Activated T-cell treated with anti-CD3 and anti-CD28 coated beads, Interleukin-2, amount 50 U/mL, for 72 hours (primary cell): ENCODE data around the gene TRAPPC8. TPM values are rescaled to one million over a fixed set of nuclear protein-coding genes. Genes with fewer than 3 reads are reported as not detected.
"Not testable (repeated sequence)": the region's sequence is repeated elsewhere in the genome, so short reads cannot be mapped to it uniquely, and the experiment has no call there.

Experiments used
- ATAC-seq, 2 donors: fragments of 150-1000 bp; cut with Tn5 transposase; replicated peaks in 1 of 2; 2 replicates each; pipeline ENCODE4 v1.10.0; 2021; ENCODE audit warnings: moderate library complexity in 2 of 2, mild to moderate bottlenecking in 1 of 2
- DNase-seq, 2 donors: peaks; one replicate each; pipeline ENCODE4 v3.0.0; 2021 to 2022; ENCODE audit warnings: mixed read lengths in 1 of 2
- H3K27ac Mint-ChIP-seq: one replicate; pipeline ENCODE4 v1.8.0; 2022; ENCODE audit warnings: mild to moderate bottlenecking, moderate library complexity, mixed read lengths
- H3K27me3 Mint-ChIP-seq: one replicate; pipeline ENCODE4 v1.8.0; 2022; ENCODE audit warnings: low read depth, mixed read lengths
- H3K36me3 Mint-ChIP-seq, 2 donors: one replicate each; pipeline ENCODE4 v1.8.0; 2022; ENCODE audit warnings: mixed read lengths in 2 of 2, mild to moderate bottlenecking in 1 of 2; ENCODE audit not compliant: insufficient read depth in 2 of 2
- H3K4me1 Mint-ChIP-seq: one replicate; pipeline ENCODE4 v1.8.0; 2022; ENCODE audit warnings: low read depth, mixed read lengths
- H3K4me3 Mint-ChIP-seq, 2 donors: one replicate each; pipeline ENCODE4 v1.8.0; 2022; ENCODE audit warnings: mild to moderate bottlenecking in 2 of 2, mixed read lengths in 2 of 2, moderate library complexity in 2 of 2
- H3K9me3 Mint-ChIP-seq, 2 donors: one replicate each; pipeline ENCODE4 v1.8.0; 2022; ENCODE audit warnings: mixed read lengths in 2 of 2
- total RNA-seq, 2 donors: library from RNA; stranded (reverse); gene quantifications; one replicate each; pipeline ENCODE4 v1.2.3, GENCODE V29; 2022

The TRAPPC8 gene
- total RNA-seq, 2 donors from 2014 or later = 39.1 to 40.9 TPM

DNA sequence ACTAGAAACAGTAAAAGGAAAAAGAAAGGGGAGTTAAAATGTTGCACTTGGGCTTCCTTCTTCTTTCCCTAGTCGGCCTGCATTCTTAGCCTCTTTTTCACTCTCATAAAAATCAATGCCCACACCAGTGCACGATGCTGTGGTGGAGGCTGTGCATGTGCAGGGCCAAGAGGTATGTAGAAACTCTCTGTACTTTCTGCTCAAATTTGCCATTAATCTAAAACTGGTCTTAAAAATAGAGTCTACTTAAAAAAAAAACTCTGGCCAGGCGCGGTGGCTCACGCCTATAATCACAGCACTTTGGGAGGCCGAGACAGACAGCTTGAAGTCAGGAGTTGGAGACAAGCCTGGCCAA lies 11.1 kb downstream of the TRAPPC8 start:
- no peak for DNase-seq
- ATAC-seq = no peak
- Mint-ChIP-seq H3K4me1 (no peaks in the 10 kb centered on the region), H3K9me3 (no peaks in the 10 kb centered on the region), H3K4me3 (no peak overlapping the region), H3K36me3 (peaks cover 2 to 6% of the 10 kb centered on the region in 2 donors), H3K27me3 (no peaks in the 10 kb centered on the region), H3K27ac (no peak overlapping the region)

DNA sequence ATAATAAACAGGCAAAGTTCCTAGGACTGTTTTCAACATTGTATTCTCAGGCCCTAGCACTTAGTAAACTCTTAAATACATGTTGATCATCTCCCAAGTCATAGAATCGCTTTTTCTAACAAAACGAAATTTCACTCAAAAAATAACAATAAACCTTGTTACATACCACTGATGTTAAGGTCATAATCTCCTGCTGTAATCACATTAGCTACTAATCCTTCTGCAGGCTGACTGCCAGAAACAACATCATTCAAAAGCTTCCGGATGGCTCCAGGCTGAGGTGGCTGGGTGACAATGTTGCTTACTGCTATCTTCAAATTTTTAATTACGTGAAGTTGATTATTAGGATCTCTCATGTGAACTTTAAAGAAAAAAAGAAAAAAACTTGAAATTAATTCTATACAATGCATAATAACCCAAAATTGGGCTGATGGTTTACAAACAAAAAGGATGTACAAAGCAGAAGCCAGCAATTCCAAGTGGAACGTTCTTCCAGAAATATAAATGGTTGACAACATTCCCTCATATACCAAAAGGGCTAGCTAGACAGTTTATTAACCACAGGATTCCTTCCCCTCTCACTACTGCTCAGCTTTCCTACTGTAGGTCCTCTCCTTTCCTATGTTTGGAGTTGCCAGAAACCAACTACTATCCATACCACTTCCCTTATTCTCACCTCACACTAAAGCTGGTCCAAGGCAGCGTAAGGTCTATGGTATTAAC lies 11.6 kb downstream of the TRAPPC8 start:
- Mint-ChIP-seq H3K4me1 (peaks cover 5% of the 10 kb centered on the region), H3K27ac (no peak overlapping the region), H3K36me3 (peaks cover 2 to 11% of the 10 kb centered on the region in 2 donors), H3K27me3 (no peaks in the 10 kb centered on the region), H3K9me3 (no peaks in the 10 kb centered on the region), H3K4me3 (no peak overlapping the region)
- ATAC-seq = no peak
- DNase-seq = no peak

DNA sequence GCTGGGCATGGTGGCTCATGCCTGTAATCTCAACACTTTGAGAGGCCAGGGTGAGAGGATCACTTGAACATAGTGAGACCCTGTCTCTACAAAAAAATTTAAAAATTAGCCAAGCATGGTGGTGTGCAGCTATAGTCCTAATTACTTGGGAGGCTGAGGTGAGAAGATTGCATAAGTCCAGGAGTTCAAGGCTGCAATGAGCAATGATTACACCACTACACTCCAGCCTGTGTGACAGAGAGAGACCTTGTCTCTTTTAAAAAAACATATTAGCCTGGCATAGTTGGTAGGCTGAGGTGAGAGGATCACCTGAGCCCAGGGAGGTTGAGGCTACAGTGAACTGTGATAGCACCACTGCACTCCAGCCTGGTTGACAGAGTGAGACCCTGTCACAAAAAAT lies 13.7 kb downstream of the TRAPPC8 start:
- no peak overlapping the region for H3K4me3 Mint-ChIP-seq
- ATAC-seq (no peak), DNase-seq (no peak)
- H3K9me3 Mint-ChIP-seq = no peaks in the 10 kb centered on the region
- H3K36me3 Mint-ChIP-seq = peaks cover 2 to 22% of the 10 kb centered on the region in 2 donors
- no peak overlapping the region for H3K27ac Mint-ChIP-seq
- peaks cover 10% of the 10 kb centered on the region for H3K4me1 Mint-ChIP-seq
- no peaks in the 10 kb centered on the region for H3K27me3 Mint-ChIP-seq

DNA sequence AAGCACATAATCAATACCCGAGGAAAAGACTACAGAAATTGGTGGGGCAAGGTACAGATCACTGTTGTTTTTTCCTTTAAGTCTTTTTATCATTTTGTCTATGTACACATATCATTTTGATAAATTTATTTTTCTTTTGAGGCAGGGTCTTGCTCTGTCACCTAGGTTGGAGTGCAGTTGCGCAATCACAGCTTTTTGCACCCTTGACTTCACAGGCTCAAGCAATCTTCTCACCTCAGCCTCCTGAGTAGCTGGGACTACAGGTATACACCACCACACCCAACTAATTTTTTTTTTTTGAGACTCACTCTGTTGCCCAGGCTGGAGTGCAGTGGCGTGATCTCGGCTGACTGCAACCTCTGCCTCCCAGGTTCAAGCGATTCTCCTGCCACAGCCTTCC lies 15.9 kb downstream of the TRAPPC8 start:
- Mint-ChIP-seq H3K36me3 (peaks cover 2 to 24% of the 10 kb centered on the region in 2 donors), H3K4me1 (peaks cover 10% of the 10 kb centered on the region)
- DNase-seq, H3K27ac Mint-ChIP-seq, H3K4me3 Mint-ChIP-seq, ATAC-seq, H3K9me3 Mint-ChIP-seq, H3K27me3 Mint-ChIP-seq: not testable (repeated sequence)

DNA sequence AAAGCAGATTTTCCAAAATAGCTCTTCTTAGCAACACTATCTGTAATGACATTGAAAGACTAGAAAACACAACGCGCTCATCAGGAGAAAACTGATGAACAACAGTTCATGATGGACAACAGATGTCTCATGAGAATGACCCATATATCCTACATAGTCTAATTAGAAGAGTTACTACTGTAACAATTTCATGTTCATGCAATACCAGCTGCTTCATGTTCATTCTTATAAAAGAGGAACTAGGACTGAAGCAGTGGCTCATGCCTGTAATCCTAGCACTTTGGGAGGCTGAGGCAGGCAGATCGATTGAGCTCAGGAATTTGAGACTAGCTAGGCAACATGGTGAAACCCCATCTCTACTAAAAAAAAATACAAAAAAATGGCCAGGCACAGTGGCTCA lies 22.7 kb downstream of the TRAPPC8 start:
- Mint-ChIP-seq H3K9me3 (no peaks in the 10 kb centered on the region), H3K36me3 (peaks cover 0 to 25% of the 10 kb centered on the region in 2 donors), H3K4me1 (no peaks in the 10 kb centered on the region), H3K27ac (no peak overlapping the region), H3K27me3 (no peaks in the 10 kb centered on the region), H3K4me3 (no peak overlapping the region)
- ATAC-seq (no peak), DNase-seq (no peak)

DNA sequence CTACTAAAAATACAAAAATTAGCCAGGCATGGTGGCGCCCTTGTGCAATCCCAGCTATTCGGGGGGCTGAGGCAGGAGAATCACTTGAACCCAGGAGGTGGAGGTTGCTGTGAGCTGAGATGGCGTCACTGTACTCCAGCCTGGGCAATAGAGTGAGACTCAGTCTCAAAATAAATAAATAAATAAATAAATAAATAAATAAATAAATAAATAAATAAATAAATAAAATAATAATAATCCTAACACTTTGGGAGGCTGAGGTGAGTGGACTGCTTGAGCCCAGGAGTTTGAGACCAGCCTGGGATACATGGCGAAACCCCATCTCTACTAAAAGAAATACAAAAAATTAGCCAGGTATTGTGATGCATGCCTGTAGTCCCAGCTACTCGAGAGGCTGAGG lies 23.6 kb downstream of the TRAPPC8 start:
- not testable (repeated sequence) for H3K27ac Mint-ChIP-seq, ATAC-seq

DNA sequence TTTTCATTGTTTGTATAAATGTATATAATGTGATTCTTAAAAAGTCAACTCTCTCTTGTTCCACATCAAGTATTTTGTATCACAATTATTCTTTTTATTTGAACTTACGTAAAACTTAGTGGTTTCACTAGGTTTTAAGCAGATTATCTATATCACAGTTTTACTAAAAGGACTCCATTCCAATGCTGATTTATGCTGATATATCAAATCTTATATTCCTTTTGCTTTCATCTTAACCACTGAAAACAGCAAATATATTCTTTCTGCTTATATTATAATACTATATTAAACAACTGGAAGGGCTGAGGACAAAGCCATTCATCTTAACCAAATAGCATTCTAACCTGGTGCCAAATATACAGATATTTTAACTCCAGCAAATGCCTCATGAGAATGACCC lies 24.2 kb downstream of the TRAPPC8 start:
- Mint-ChIP-seq H3K9me3 (no peaks in the 10 kb centered on the region), H3K27ac (no peak overlapping the region), H3K4me3 (no peak overlapping the region), H3K36me3 (peaks cover 0 to 18% of the 10 kb centered on the region in 2 donors), H3K27me3 (no peaks in the 10 kb centered on the region), H3K4me1 (no peaks in the 10 kb centered on the region)
- ATAC-seq (no peak), DNase-seq (no peak)

More for the DNA sequence above, 23.6 kb downstream of the TRAPPC8 start:
- H3K36me3 Mint-ChIP-seq = peaks cover 0 to 18% of the 10 kb centered on the region in 2 donors
- H3K4me3 Mint-ChIP-seq, H3K27me3 Mint-ChIP-seq, DNase-seq, H3K4me1 Mint-ChIP-seq, H3K9me3 Mint-ChIP-seq: not testable (repeated sequence)

DNA sequence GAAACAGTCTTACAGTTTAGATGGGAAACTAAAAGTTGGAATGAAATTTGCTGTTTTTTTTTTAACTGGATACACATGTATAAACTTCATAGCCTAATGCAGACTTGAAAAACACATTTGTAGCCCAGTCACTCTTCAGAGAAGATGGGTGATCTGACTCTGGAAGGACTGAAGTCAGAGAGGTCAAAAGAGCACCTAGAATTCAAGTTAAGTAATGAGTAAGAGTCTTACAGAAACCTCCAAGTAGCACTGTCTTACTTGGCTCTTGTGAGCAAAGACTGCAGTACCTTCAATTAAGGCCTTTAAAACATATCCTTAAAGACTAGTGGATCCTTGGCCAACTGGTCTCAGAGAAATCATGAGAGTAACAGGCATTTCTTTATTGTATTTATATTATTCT lies 41.9 kb downstream of the TRAPPC8 start:
- DNase-seq = no peak
- H3K4me1 Mint-ChIP-seq = no peaks in the 10 kb centered on the region
- H3K4me3 Mint-ChIP-seq = no peak overlapping the region
- H3K36me3 Mint-ChIP-seq = peaks cover 0 to 7% of the 10 kb centered on the region in 2 donors
- H3K27ac Mint-ChIP-seq = peak overlapping the region; percentile 42
- peak in 1 of 2 donors; percentile 66 for ATAC-seq
- H3K27me3 Mint-ChIP-seq = no peaks in the 10 kb centered on the region
- H3K9me3 Mint-ChIP-seq = no peaks in the 10 kb centered on the region

DNA sequence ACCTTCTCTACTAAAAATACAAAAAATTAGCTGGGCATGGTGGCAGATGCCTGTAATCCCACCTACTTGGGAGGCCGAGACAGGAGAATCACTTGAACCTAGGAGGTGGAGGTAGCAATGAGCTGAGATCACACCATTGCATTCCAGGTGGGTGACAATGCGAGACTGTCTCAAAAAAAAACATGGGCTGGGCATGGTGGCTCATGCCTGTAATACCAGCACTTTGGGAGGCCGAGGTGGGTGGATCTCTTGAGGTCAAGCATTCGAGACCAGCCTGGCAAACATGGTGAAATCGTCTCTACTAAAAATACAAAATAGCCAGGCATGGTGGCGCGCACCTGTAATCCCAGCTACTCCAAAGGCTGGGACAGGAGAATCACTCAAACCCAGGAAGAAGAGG lies 43.2 kb downstream of the TRAPPC8 start:
- H3K9me3 Mint-ChIP-seq, DNase-seq, H3K27ac Mint-ChIP-seq, ATAC-seq, H3K36me3 Mint-ChIP-seq, H3K27me3 Mint-ChIP-seq, H3K4me3 Mint-ChIP-seq, H3K4me1 Mint-ChIP-seq: not testable (repeated sequence)

DNA sequence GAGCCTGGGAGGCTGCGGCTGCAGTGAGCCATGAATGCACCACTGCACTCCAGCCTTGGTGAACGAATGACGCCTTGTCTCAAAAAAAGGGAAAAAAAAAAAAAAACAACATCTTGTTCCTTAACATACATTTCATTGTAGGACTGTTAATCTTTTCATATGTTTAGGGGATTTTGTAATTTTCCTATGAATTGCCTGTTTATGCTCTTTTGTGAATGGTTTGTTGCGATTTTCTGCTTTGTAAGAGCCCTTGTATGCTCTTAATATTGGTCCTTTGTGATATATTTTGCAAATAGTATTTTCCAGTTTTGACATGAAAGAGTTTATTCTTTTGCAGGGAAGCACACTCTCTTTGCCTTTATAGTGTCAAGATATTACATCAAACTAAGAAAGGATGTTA lies 50.0 kb downstream of the TRAPPC8 start:
- ATAC-seq (no peak), DNase-seq (no peak)
- Mint-ChIP-seq H3K27me3 (no peaks in the 10 kb centered on the region), H3K36me3 (peaks cover 8 to 15% of the 10 kb centered on the region in 2 donors), H3K4me1 (no peaks in the 10 kb centered on the region), H3K4me3 (no peak overlapping the region), H3K9me3 (no peaks in the 10 kb centered on the region), H3K27ac (no peak overlapping the region)

DNA sequence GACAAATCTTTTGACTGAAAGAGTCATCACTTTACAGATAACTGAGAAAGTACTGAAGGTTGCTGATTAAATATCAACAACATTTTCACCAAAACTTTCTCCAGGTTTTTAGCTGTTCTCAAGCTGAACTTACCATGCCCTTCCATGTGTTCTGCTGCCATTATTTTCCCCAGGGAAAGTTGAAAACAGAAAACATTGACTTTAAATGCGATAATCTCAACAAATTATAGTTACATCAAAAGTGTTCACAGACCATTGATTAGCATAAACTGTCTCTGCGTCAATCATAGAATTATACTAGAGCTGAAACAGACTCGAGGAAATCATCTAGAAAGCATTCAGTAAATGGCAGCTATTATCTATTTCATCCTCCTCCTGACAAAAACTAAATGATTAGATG lies 51.4 kb downstream of the TRAPPC8 start:
- peaks cover 9 to 21% of the 10 kb centered on the region in 2 donors for H3K36me3 Mint-ChIP-seq

DNA sequence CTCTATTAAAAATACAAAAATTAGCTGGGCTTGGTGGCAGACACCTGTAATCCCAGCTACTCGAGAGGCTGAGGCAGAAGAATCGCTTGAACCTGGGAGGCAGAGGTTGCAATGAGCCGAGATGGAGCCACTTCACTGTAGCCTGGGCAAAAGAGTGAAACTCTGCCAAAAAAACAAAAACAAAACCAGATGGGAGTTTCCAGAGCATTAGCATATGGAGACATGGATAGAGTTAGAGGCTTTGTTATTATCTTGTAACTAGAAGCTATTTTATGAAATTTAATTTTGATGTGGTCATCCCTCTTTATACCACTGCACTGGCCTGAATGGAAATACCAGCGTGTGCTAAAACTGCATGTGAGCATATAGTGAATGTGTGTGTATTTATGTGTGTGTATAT lies 58.9 kb downstream of the TRAPPC8 start:
- ATAC-seq = no peak
- H3K4me3 Mint-ChIP-seq = no peak overlapping the region
- no peaks in the 10 kb centered on the region for H3K4me1 Mint-ChIP-seq
- DNase-seq = no peak
- no peak overlapping the region for H3K27ac Mint-ChIP-seq
- no peaks in the 10 kb centered on the region for H3K27me3 Mint-ChIP-seq
- peaks cover 3 to 6% of the 10 kb centered on the region in 2 donors for H3K9me3 Mint-ChIP-seq
- peaks cover 31 to 54% of the 10 kb centered on the region in 2 donors for H3K36me3 Mint-ChIP-seq

More for the DNA sequence above, 51.4 kb downstream of the TRAPPC8 start:
- Mint-ChIP-seq H3K27me3 (no peaks in the 10 kb centered on the region), H3K9me3 (no peaks in the 10 kb centered on the region), H3K4me1 (no peaks in the 10 kb centered on the region), H3K4me3 (no peak overlapping the region), H3K27ac (no peak overlapping the region)
- no peak for DNase-seq
- no peak for ATAC-seq

DNA sequence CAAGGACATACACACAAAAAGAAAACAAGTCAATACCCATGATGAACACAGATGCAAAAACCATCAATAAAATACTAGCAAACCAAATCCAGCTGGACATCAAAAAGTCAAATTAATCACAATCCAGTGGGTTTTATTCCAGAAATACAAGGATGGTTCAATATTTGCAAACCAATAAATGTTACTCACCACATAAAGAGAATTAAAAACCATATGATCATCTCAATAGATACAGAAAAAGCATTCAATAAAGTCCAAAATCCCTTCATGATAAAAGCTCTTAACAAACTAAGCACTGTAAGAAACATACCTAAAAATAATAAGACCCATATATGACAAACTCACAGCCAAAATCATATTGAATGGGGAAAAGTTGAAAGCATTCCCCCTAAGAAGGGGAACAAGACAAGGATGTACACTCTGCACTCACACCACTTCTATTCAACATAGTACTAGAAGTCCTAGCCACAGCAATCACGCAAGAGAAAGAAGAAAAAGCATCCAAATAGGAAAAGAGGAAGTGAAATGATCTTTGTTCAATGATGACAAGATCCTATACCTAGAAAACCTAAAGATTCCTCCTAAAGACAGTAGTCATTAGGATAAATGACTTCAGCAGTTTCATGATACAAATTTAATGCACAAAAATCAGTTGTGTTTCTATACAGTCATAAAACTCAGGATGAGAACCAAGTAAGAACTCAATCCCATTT lies 62.6 kb downstream of the TRAPPC8 start:
- Mint-ChIP-seq H3K9me3 (peaks cover 3 to 6% of the 10 kb centered on the region in 2 donors), H3K36me3 (peaks cover 33 to 46% of the 10 kb centered on the region in 2 donors), H3K27me3 (no peaks in the 10 kb centered on the region), H3K27ac (no peak overlapping the region), H3K4me3 (no peak overlapping the region), H3K4me1 (no peaks in the 10 kb centered on the region)
- DNase-seq = no peak
- ATAC-seq = no peak
